HT1080 (cell line): Measurements from ENCODE around the gene NRARP. TPM values are rescaled to one million over a fixed set of nuclear protein-coding genes. Genes with fewer than 3 reads are reported as not detected.

Experiments
- DNase-seq: peaks from one replicate; pipeline ENCODE4 v3.0.0-alpha.2; 2015; ENCODE audit warnings: low read depth
- total RNA-seq: library from RNA; depleted of rRNA; stranded (reverse); fragments of >200 nt; shearing (Covaris generic); gene quantifications from 2 replicates; pipeline ENCODE4 v1.2.3, GENCODE V29; 2014

The NRARP gene
- total RNA-seq, 1 experiment from 2014 or later: 0.90 TPM

DNA sequence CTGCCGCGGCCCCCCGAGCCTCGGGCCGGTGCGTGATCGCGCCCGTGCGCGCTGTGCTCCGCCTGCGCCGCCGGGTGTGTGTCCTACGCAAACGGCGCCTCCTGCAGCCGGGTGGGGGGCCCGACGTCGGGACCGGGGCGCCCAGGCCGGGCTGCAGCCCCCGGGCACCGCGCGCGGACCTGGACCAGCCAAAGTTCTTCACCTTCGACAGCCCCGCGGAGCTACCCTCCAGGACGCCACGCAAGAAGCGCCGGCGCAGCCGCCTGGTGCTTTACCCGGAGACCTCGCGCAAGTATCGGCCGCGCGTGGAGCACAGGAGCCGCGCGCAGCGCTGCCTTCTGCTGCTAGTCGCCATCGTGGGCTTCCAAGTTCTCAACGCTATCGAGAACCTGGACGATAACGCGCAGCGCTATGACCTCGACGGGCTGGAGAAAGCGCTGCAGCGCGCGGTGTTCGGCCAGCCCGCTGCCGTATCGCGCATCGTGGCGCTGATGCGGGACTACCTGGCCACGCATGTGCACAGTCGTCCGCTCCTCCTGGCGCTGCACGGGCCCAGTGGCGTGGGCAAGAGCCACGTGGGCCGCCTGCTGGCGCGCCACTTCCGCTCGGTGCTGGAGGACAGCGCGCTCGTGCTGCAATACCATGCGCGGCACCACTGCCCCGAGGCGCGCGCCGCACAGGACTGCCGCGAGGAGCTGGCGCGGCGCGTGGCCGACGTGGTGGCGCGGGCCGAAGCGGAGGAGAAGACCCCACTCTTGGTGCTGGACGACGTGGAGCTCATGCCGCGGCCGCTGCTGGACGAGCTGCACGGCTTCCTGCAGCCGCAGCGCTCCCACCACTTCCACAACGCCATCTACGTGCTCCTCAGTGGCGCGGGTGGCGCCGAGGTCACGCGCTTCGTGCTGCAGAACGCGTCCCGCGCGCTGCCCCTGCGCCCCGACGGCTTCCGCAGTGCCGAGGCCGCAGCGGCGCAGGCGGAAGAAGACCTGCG lies 23.1 kb downstream of the NRARP start:
- DNase-seq: no peak

- no peak for DNase-seq
Measured at GRCh38 chr9:137278061-137278701, 23.9 kb downstream of the NRARP start.

GRCh38 chr9:137277329-137278041 lies 24.6 kb downstream of the NRARP start, which contains the start of gene TOR4A:
Gene TOR4A, plus strand, starts transcription at chr9:137277726. Its CDS starts 964 bp downstream, at chr9:137278690.
- DNase-seq: peak; percentile 96

- peak; percentile 78 for DNase-seq
Measured at GRCh38 chr9:137276473-137277328, 25.4 kb downstream of the NRARP start.

DNA sequence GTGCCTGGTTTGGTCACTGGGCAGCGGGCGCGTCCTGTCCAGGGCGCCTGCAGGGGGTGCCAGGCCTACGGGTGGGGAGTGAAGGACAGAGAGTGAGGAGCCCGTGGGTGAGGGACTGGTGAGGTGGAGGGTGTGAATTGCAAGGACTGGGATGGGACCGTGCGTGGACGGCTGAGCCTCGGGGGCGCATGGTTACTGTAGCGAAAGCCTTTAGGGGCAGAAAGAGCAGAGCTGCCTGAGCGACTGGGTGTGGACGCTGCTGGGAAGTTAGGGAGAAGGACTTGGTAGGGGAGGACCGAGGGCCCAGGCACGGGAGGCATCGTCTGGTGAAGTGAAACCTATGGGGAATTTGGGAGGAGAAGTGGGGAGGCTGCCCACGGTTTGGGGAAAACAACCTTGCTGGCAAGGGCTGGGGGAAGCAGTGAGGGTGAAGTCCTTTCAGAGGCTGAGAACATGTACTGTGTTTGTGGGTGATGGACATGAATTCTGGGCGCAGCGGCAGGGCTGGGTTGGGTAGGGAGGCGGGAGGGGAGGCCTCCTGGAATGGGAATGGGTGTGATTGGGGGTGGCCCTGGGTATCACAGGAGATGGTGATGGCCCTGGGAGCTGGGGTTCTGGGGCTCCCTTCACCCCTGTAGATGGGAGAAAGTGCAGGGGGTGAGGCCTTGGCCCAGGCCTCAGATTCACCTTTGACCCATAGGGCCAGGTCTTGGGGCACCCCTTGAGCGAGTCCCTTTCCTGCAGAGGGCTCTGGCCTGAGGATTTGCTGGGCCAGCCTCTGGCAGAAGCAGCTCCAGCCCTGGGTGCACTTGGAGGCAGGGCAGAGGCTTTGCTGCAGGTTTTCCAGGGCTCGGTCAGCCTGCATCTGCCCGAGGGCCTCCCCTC lies 26.2 kb downstream of the NRARP start:
- no peak for DNase-seq

DNA sequence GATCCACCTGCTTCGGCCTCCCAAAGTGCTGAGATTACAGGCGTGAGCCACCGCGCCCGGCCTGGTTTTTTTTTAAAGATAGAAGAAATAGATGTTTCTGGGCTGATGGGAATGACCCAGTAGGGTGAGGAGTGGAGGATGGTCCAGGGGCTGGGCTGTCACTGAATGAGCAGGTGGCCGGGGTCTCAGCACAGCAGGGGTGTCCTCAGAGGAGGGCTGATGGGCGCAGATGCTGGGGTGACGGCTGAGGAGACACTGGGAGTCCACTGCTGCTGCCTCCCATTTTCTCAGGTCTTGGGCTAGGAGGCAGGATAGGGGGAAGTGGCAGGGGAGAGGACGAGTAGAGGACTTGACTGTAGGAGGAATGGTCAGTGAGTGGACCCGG lies 26.9 kb downstream of the NRARP start:
- no peak for DNase-seq

DNA sequence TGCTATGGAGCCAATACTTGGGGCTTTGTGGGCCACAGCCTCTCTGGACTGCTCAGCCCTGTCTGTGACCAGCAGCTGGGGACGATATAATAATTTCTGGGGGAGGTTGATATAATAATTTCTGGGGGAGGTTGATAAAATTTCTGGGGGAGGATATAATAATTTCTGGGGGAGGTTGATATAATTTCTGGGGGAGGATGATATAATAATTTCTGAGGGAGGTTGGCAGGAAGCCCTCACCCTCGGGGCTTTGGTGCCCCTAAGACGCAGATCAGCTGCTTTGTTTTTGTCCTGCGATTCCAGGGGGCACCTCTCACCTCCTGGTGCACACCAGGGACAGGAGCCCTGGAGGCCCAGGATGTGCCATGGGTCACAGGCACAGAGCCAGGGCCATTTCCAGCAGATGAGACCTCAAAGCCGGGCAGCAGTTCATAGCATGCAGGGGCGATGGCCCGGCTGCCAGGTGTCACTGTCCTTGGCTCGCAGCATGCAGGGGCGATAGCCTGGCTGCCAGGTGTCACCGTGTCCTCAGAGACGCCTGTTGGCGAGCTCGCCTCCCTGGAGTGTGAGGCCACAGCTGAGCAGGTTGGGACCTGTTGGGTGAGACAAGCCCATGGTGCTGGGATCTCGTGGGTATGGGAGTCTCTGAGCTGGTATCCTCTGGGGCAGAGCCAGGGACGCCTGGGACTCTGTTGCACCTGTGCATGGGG lies 28.3 kb downstream of the NRARP start:
- DNase-seq: no peak

DNA sequence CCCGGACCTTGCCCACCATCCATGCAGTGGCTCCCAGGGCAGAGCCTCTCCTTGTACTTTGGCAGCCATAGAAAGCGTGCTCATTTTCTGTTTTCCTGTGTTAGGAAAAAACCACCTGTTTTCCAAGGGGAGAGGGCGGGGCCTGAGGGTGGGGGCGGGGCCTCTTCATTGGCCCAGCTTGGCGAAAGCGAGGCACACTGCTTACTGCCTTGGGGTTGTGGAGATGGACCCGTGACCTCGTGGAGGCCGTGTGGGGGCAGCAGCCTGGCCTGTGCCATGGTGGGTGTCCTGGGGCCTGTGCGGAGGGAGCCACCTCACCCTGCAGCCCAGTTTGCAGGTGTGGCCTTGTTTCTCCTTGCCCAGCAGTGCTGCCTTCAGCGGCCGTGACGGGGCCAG lies 29.0 kb downstream of the NRARP start:
- DNase-seq: no peak

- no peak for DNase-seq
Measured at GRCh38 chr9:137272241-137273094, 29.6 kb downstream of the NRARP start.

DNA sequence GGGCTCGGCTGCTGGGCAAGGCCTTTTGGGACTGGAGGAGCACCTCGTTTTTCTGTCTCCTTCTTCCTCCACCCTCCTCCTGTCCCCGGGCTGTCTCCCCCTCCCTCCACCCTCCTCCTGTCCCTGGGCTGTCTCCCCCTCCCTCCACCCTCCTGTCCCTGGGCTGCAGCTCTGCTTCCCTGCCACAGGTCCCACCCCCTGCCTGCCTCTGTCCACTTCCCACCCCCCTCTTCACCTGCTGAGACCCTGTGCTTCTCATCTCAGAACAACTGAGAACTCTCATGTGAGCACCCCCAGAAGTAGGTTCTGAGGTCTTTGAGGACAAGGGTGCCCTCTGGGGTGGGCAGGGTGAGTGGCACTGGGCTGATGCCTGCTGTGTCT lies 30.4 kb downstream of the NRARP start:
- DNase-seq: no peak

- no peak for DNase-seq
Measured at GRCh38 chr9:137270929-137271695, 31.0 kb downstream of the NRARP start.

- DNase-seq: no peak
Measured at GRCh38 chr9:137269231-137269772, 32.8 kb downstream of the NRARP start.

DNA sequence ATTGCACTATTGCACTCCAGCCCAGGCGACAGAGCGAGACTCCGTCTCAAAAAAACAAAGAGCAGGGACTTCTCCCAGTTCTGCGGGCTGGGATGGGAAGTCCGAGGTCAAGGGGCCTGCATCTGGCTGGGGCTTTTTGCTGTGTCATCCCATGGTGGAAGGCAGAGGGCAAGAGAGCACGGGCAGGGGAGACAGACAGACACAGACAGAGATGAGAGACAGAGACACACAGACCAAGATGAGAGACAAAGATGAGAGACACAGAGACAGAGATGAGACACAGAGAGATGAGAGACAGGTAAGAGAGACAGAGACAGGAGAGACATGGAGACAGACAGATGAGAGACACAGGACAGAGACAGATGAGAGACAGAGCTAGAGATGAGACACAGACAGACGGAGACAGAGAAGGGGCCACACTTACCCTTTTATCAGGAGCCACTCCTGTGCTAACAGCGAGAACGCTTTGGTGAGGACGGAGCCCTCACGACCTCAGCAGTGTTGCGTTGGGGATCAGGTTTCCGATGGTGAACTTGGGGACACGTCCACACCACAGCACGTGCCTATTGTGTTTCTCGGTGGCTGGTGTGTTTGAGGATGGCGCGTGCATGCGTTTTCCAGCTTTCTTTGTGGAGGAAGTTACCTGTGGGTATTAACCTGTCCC lies 33.4 kb downstream of the NRARP start:
- DNase-seq: no peak

- no peak for DNase-seq
Measured at GRCh38 chr9:137267933-137268355, 34.1 kb downstream of the NRARP start.

GRCh38 chr9:137266585-137267453 lies 35.3 kb downstream of the NRARP start:
- DNase-seq: no peak

- no peak for DNase-seq
Measured at GRCh38 chr9:137266162-137266527, 35.9 kb downstream of the NRARP start.
